ENCODE data around the gene SH2B2. TPM values are rescaled to one million over a fixed set of nuclear protein-coding genes. Genes with fewer than 3 reads are reported as not detected.
A peak's percentile ranks its signal among the peaks of the same experiment; 100 is the strongest.

The SH2B2 gene
- total RNA-seq, 3 donors from 2014 or later (not counting 1 experiment from before 2014, with no cell fraction given), result 1.6 to 2.9 (median 2.0) TPM

GRCh38 chr7:102305414-102306268 is 19.0 kb downstream of the SH2B2 start:
- H3K27me3 ChIP-seq (ENCODE audit: control insufficient read depth, insufficient read depth, low read length), result no peaks in the 10 kb centered on the region
- H3K36me3 ChIP-seq (ENCODE audit: control insufficient read depth, insufficient read depth, low read length), result peaks cover 1% of the 10 kb centered on the region
- H3K9me3 ChIP-seq (ENCODE audit: control insufficient read depth, insufficient read depth, low read length), result no peaks in the 10 kb centered on the region
- Mint-ChIP-seq H3K4me3 (peak overlapping the region; percentile 4), H3K27me3 (ENCODE audit: low read depth in 2 of 2) (peaks cover 0 to 3% of the 10 kb centered on the region in 2 donors), H3K4me1 (peaks cover 0 to 5% of the 10 kb centered on the region in 2 donors), H3K9me3 (no peaks in the 10 kb centered on the region), H3K36me3 (no peaks in the 10 kb centered on the region), H3K27ac (peak overlapping the region in 1 of 2 donors; percentile 56)
- TF ChIP-seq CTCF (IDR thresholded peaks at IDR 0.05), result no peak
- H3K4me1 ChIP-seq (ENCODE audit: control insufficient read depth, insufficient read depth, low read length), result peaks cover 51% of the 10 kb centered on the region
- ATAC-seq, result peak; percentile 49 to 71 (median 59)
- no peak overlapping the region for H3K4me3 ChIP-seq (ENCODE audit: low read length)
- H3K27ac ChIP-seq (ENCODE audit: low read length), result peak overlapping the region; percentile 2
- DNase-seq, result peak in 1 of 2 donors; percentile 15
- 52% methylated on average over 16 of the region's 17 CpGs for WGBS (ENCODE audit: insufficient coverage)
- intact Hi-C loops (cut with micrococcal nuclease), result no loop called here

GRCh38 chr7:102306916-102307677 is 20.4 kb downstream of the SH2B2 start:
- Histone ChIP-seq H3K4me3 (ENCODE audit: low read length) (peak overlapping the region; percentile 12), H3K4me1 (ENCODE audit: control insufficient read depth, insufficient read depth, low read length) (peaks cover 51% of the 10 kb centered on the region), H3K36me3 (ENCODE audit: control insufficient read depth, insufficient read depth, low read length) (peaks cover 1% of the 10 kb centered on the region), H3K9me3 (ENCODE audit: control insufficient read depth, insufficient read depth, low read length) (no peaks in the 10 kb centered on the region), H3K27ac (ENCODE audit: low read length) (peak overlapping the region; percentile 58), H3K27me3 (ENCODE audit: control insufficient read depth, insufficient read depth, low read length) (no peaks in the 10 kb centered on the region)
- intact Hi-C loops (cut with micrococcal nuclease), result no loop called here
- no peaks in the 10 kb centered on the region for H3K9me3 Mint-ChIP-seq
- TF ChIP-seq CTCF (IDR thresholded peaks at IDR 0.05), result no peak
- H3K36me3 Mint-ChIP-seq, result no peaks in the 10 kb centered on the region
- ATAC-seq, result peak; percentile 38 to 59 (median 49)
- peak in 1 of 2 donors; percentile 30 for DNase-seq
- H3K4me1 Mint-ChIP-seq, result peaks cover 0 to 5% of the 10 kb centered on the region in 2 donors
- peaks cover 0 to 3% of the 10 kb centered on the region in 2 donors for H3K27me3 Mint-ChIP-seq (ENCODE audit: low read depth in 2 of 2)
- WGBS (ENCODE audit: insufficient coverage), result 25% methylated on average over 17 of the region's 17 CpGs
- H3K4me3 Mint-ChIP-seq, result no peak overlapping the region
- no peak overlapping the region for H3K27ac Mint-ChIP-seq

- peaks cover 1% of the 10 kb centered on the region for H3K36me3 ChIP-seq (ENCODE audit: control insufficient read depth, insufficient read depth, low read length)
- no peak overlapping the region for H3K4me3 ChIP-seq (ENCODE audit: low read length)
- no peaks in the 10 kb centered on the region for H3K9me3 Mint-ChIP-seq
- ATAC-seq, result no peak
- H3K27ac Mint-ChIP-seq, result no peak overlapping the region
- H3K27ac ChIP-seq (ENCODE audit: low read length), result no peak overlapping the region
- no peaks in the 10 kb centered on the region for H3K9me3 ChIP-seq (ENCODE audit: control insufficient read depth, insufficient read depth, low read length)
- no peaks in the 10 kb centered on the region for H3K27me3 ChIP-seq (ENCODE audit: control insufficient read depth, insufficient read depth, low read length)
- no peak for TF ChIP-seq CTCF (IDR thresholded peaks at IDR 0.05)
- H3K4me1 ChIP-seq (ENCODE audit: control insufficient read depth, insufficient read depth, low read length), result peaks cover 28% of the 10 kb centered on the region
- H3K4me1 Mint-ChIP-seq, result peaks cover 0 to 4% of the 10 kb centered on the region in 2 donors
- WGBS (ENCODE audit: insufficient coverage), result 96% methylated on average over 9 of the region's 9 CpGs
- intact Hi-C loops (cut with micrococcal nuclease), result no loop called here
- H3K36me3 Mint-ChIP-seq, result no peaks in the 10 kb centered on the region
- no peak for DNase-seq
- no peaks in the 10 kb centered on the region for H3K27me3 Mint-ChIP-seq (ENCODE audit: low read depth in 2 of 2)
- H3K4me3 Mint-ChIP-seq, result no peak overlapping the region
Observed at GRCh38 chr7:102310414-102310815, 23.7 kb downstream of the SH2B2 start.
